Measurements from ENCODE around the gene PEX11B.

The PEX11B gene

GRCh38 chr1:145892486-145893087 is 25.9 kb downstream of the PEX11B start (continued):
- no peak for TF ChIP-seq CSRNP3 (CRISPR knock-in tag; IDR thresholded peaks at IDR 0.05)

GRCh38 chr1:145891587-145892485 is 26.7 kb downstream of the PEX11B start:
- peak; percentile 96 for ATAC-seq
- TF ChIP-seq RARB (CRISPR knock-in tag; IDR thresholded peaks at IDR 0.05) (no peak), ZFP3 (CRISPR knock-in tag; IDR thresholded peaks at IDR 0.05) (no peak), ZC3H10 (CRISPR knock-in tag; IDR thresholded peaks at IDR 0.05) (0 out of 2 replicates have a peak, but pooled peaks have one; percentile 23), TCF4 (CRISPR knock-in tag; IDR thresholded peaks at IDR 0.05; ENCODE audit: borderline replicate concordance) (no peak), SNAI2 (CRISPR knock-in tag; IDR thresholded peaks at IDR 0.05) (no peak), PATZ1 (CRISPR knock-in tag; IDR thresholded peaks at IDR 0.05; ENCODE audit: borderline replicate concordance) (no peak), TOX (CRISPR knock-in tag; IDR thresholded peaks at IDR 0.05; ENCODE audit: borderline replicate concordance) (peak; percentile 44; the same call in 1 of the 2 replicates), CREB5 (CRISPR knock-in tag; IDR thresholded peaks at IDR 0.05; ENCODE audit: low read depth) (no peak)

GRCh38 chr1:145891143-145891542 is 27.4 kb downstream of the PEX11B start:
- TF ChIP-seq ESRRG (CRISPR knock-in tag; IDR thresholded peaks at IDR 0.05) (no peak), RARB (CRISPR knock-in tag; IDR thresholded peaks at IDR 0.05) (no peak), PATZ1 (CRISPR knock-in tag; IDR thresholded peaks at IDR 0.05; ENCODE audit: borderline replicate concordance) (no peak), OSR1 (CRISPR knock-in tag; IDR thresholded peaks at IDR 0.05) (no peak)
- ATAC-seq, result no peak; the same call in 2 of the 3 replicates

GRCh38 chr1:145889722-145890121 is 28.8 kb downstream of the PEX11B start:
- no peak for ATAC-seq

More at GRCh38 chr1:145889722-145890121, 28.8 kb downstream of the PEX11B start:
- TF ChIP-seq ZNF565 (CRISPR knock-in tag; conservative IDR thresholded peaks at IDR 0.05; ENCODE audit: low read depth), result no peak
- no peak for TF ChIP-seq CREB5 (CRISPR knock-in tag; IDR thresholded peaks at IDR 0.05; ENCODE audit: low read depth)
- TF ChIP-seq PATZ1 (CRISPR knock-in tag; IDR thresholded peaks at IDR 0.05; ENCODE audit: borderline replicate concordance), result no peak
- no peak for TF ChIP-seq CSDC2 (CRISPR knock-in tag; IDR thresholded peaks at IDR 0.05)
- TF ChIP-seq ZC3H10 (CRISPR knock-in tag; IDR thresholded peaks at IDR 0.05), result no peak
- no peak for TF ChIP-seq ESRRG (CRISPR knock-in tag; IDR thresholded peaks at IDR 0.05)
- no peak for TF ChIP-seq GLIS3 (CRISPR knock-in tag; IDR thresholded peaks at IDR 0.05)
- TF ChIP-seq TCF4 (CRISPR knock-in tag; IDR thresholded peaks at IDR 0.05; ENCODE audit: borderline replicate concordance), result no peak
- no peak for TF ChIP-seq ZNF8 (CRISPR knock-in tag; IDR thresholded peaks at IDR 0.05)
- no peak for TF ChIP-seq ZFP3 (CRISPR knock-in tag; IDR thresholded peaks at IDR 0.05)
- no peak for TF ChIP-seq ZFP30 (CRISPR knock-in tag; IDR thresholded peaks at IDR 0.05)
- TF ChIP-seq POU6F1 (CRISPR knock-in tag; IDR thresholded peaks at IDR 0.05; ENCODE audit: borderline replicate concordance, low read depth), result no peak

All from SK-N-SH treated with all-trans-retinoic acid at 6 μM for 48 hours (cell line).